ENCODE results near the gene CDHR5. TPM values are rescaled to one million over a fixed set of nuclear protein-coding genes. Genes with fewer than 3 reads are reported as not detected.

CDHR5 gene
- total RNA-seq, 1 donor from 2014 or later: 1.0 TPM

- H3K4me1 ChIP-seq (ENCODE audit: control insufficient read depth in 3 of 3, insufficient read depth in 3 of 3, low read length in 3 of 3): no peaks in the 10 kb centered on the region
- peaks cover 11 to 16% (median 14%) of the 10 kb centered on the region in 3 donors for H3K36me3 ChIP-seq (ENCODE audit: control insufficient read depth in 3 of 3, insufficient read depth in 3 of 3, low read length in 3 of 3)
- H3K27me3 ChIP-seq (ENCODE audit: control insufficient read depth in 3 of 3, insufficient read depth in 3 of 3, low read length in 3 of 3): no peaks in the 10 kb centered on the region
- H3K4me3 ChIP-seq (ENCODE audit: low read length in 3 of 3): no peak overlapping the region
- peaks cover 0 to 2% (median 0%) of the 10 kb centered on the region in 3 donors for H3K9me3 ChIP-seq (ENCODE audit: control insufficient read depth in 3 of 3, low read length in 3 of 3)
- H3K27ac ChIP-seq (ENCODE audit: low read depth, low read length): no peak overlapping the region
- H3K9ac ChIP-seq (ENCODE audit: low read depth in 1 of 3, low read length in 3 of 3): no peak overlapping the region
Observed at GRCh38 chr11:645536-645935, 20.8 kb upstream of the CDHR5 start.

GRCh38 chr11:643849-644738, 19.3 kb upstream of the CDHR5 start:
- Histone ChIP-seq H3K27ac (ENCODE audit: low read depth, low read length) (no peak overlapping the region), H3K27me3 (ENCODE audit: control insufficient read depth in 3 of 3, insufficient read depth in 3 of 3, low read length in 3 of 3) (peaks cover 0 to 2% (median 2%) of the 10 kb centered on the region in 3 donors), H3K9me3 (ENCODE audit: control insufficient read depth in 3 of 3, low read length in 3 of 3) (peaks cover 0 to 2% (median 0%) of the 10 kb centered on the region in 3 donors), H3K9ac (ENCODE audit: low read depth in 1 of 3, low read length in 3 of 3) (no peak overlapping the region), H3K36me3 (ENCODE audit: control insufficient read depth in 3 of 3, insufficient read depth in 3 of 3, low read length in 3 of 3) (peaks cover 11 to 14% (median 14%) of the 10 kb centered on the region in 3 donors), H3K4me3 (ENCODE audit: low read length in 3 of 3) (no peak overlapping the region), H3K4me1 (ENCODE audit: control insufficient read depth in 3 of 3, insufficient read depth in 3 of 3, low read length in 3 of 3) (peaks cover 0 to 4% (median 2%) of the 10 kb centered on the region in 3 donors)

GRCh38 chr11:643366-643765, 18.6 kb upstream of the CDHR5 start:
- Histone ChIP-seq H3K9ac (ENCODE audit: low read depth in 1 of 3, low read length in 3 of 3) (no peak overlapping the region), H3K27ac (ENCODE audit: low read depth, low read length) (no peak overlapping the region), H3K36me3 (ENCODE audit: control insufficient read depth in 3 of 3, insufficient read depth in 3 of 3, low read length in 3 of 3) (peaks cover 11 to 14% (median 14%) of the 10 kb centered on the region in 3 donors)

GRCh38 chr11:641806-642370, 17.1 kb upstream of the CDHR5 start:
- Histone ChIP-seq H3K4me1 (ENCODE audit: control insufficient read depth in 3 of 3, insufficient read depth in 3 of 3, low read length in 3 of 3) (peaks cover 3 to 11% (median 5%) of the 10 kb centered on the region in 3 donors), H3K27ac (ENCODE audit: low read depth, low read length) (no peak overlapping the region), H3K9me3 (ENCODE audit: control insufficient read depth in 3 of 3, low read length in 3 of 3) (peaks cover 0 to 2% (median 0%) of the 10 kb centered on the region in 3 donors), H3K9ac (ENCODE audit: low read depth in 1 of 3, low read length in 3 of 3) (no peak overlapping the region), H3K4me3 (ENCODE audit: low read length in 3 of 3) (no peak overlapping the region), H3K27me3 (ENCODE audit: control insufficient read depth in 3 of 3, insufficient read depth in 3 of 3, low read length in 3 of 3) (peaks cover 8 to 22% (median 21%) of the 10 kb centered on the region in 3 donors), H3K36me3 (ENCODE audit: control insufficient read depth in 3 of 3, insufficient read depth in 3 of 3, low read length in 3 of 3) (peaks cover 11 to 14% (median 14%) of the 10 kb centered on the region in 3 donors)

More at GRCh38 chr11:643366-643765, 18.6 kb upstream of the CDHR5 start:
- Histone ChIP-seq H3K9me3 (ENCODE audit: control insufficient read depth in 3 of 3, low read length in 3 of 3) (peaks cover 0 to 2% (median 0%) of the 10 kb centered on the region in 3 donors), H3K4me1 (ENCODE audit: control insufficient read depth in 3 of 3, insufficient read depth in 3 of 3, low read length in 3 of 3) (peaks cover 0 to 4% (median 3%) of the 10 kb centered on the region in 3 donors), H3K27me3 (ENCODE audit: control insufficient read depth in 3 of 3, insufficient read depth in 3 of 3, low read length in 3 of 3) (peaks cover 0 to 7% (median 7%) of the 10 kb centered on the region in 3 donors), H3K4me3 (ENCODE audit: low read length in 3 of 3) (no peak overlapping the region)

- peaks cover 18 to 32% (median 32%) of the 10 kb centered on the region in 3 donors for H3K27me3 ChIP-seq (ENCODE audit: control insufficient read depth in 3 of 3, insufficient read depth in 3 of 3, low read length in 3 of 3)
- H3K4me3 ChIP-seq (ENCODE audit: low read length in 3 of 3): no peak overlapping the region
- peaks cover 0 to 2% (median 0%) of the 10 kb centered on the region in 3 donors for H3K9me3 ChIP-seq (ENCODE audit: control insufficient read depth in 3 of 3, low read length in 3 of 3)
- H3K4me1 ChIP-seq (ENCODE audit: control insufficient read depth in 3 of 3, insufficient read depth in 3 of 3, low read length in 3 of 3): peaks cover 5 to 13% (median 6%) of the 10 kb centered on the region in 3 donors
- H3K36me3 ChIP-seq (ENCODE audit: control insufficient read depth in 3 of 3, insufficient read depth in 3 of 3, low read length in 3 of 3): peaks cover 11 to 14% (median 14%) of the 10 kb centered on the region in 3 donors
- no peak overlapping the region for H3K27ac ChIP-seq (ENCODE audit: low read depth, low read length)
- no peak overlapping the region for H3K9ac ChIP-seq (ENCODE audit: low read depth in 1 of 3, low read length in 3 of 3)
Observed at GRCh38 chr11:640021-640706, 15.4 kb upstream of the CDHR5 start.

- H3K27me3 ChIP-seq (ENCODE audit: control insufficient read depth in 3 of 3, insufficient read depth in 3 of 3, low read length in 3 of 3): peaks cover 18 to 32% (median 32%) of the 10 kb centered on the region in 3 donors
- H3K36me3 ChIP-seq (ENCODE audit: control insufficient read depth in 3 of 3, insufficient read depth in 3 of 3, low read length in 3 of 3): peaks cover 11 to 13% (median 12%) of the 10 kb centered on the region in 3 donors
- no peak overlapping the region for H3K4me3 ChIP-seq (ENCODE audit: low read length in 3 of 3)
- no peak overlapping the region for H3K27ac ChIP-seq (ENCODE audit: low read depth, low read length)
- no peak overlapping the region for H3K9ac ChIP-seq (ENCODE audit: low read depth in 1 of 3, low read length in 3 of 3)
- peaks cover 5 to 13% (median 6%) of the 10 kb centered on the region in 3 donors for H3K4me1 ChIP-seq (ENCODE audit: control insufficient read depth in 3 of 3, insufficient read depth in 3 of 3, low read length in 3 of 3)
- H3K9me3 ChIP-seq (ENCODE audit: control insufficient read depth in 3 of 3, low read length in 3 of 3): peaks cover 0 to 2% (median 0%) of the 10 kb centered on the region in 3 donors
Observed at GRCh38 chr11:639332-639955, 14.7 kb upstream of the CDHR5 start.

- Histone ChIP-seq H3K27me3 (ENCODE audit: control insufficient read depth in 3 of 3, insufficient read depth in 3 of 3, low read length in 3 of 3) (peaks cover 18 to 32% (median 32%) of the 10 kb centered on the region in 3 donors), H3K4me1 (ENCODE audit: control insufficient read depth in 3 of 3, insufficient read depth in 3 of 3, low read length in 3 of 3) (peaks cover 5 to 13% (median 6%) of the 10 kb centered on the region in 3 donors), H3K27ac (ENCODE audit: low read depth, low read length) (no peak overlapping the region), H3K4me3 (ENCODE audit: low read length in 3 of 3) (no peak overlapping the region), H3K36me3 (ENCODE audit: control insufficient read depth in 3 of 3, insufficient read depth in 3 of 3, low read length in 3 of 3) (peaks cover 6 to 10% (median 8%) of the 10 kb centered on the region in 3 donors), H3K9ac (ENCODE audit: low read depth in 1 of 3, low read length in 3 of 3) (no peak overlapping the region), H3K9me3 (ENCODE audit: control insufficient read depth in 3 of 3, low read length in 3 of 3) (peaks cover 0 to 2% (median 0%) of the 10 kb centered on the region in 3 donors)
Observed at GRCh38 chr11:638631-639331, 14.0 kb upstream of the CDHR5 start.

- Histone ChIP-seq H3K27ac (ENCODE audit: low read depth, low read length) (no peak overlapping the region), H3K4me3 (ENCODE audit: low read length in 3 of 3) (no peak overlapping the region), H3K27me3 (ENCODE audit: control insufficient read depth in 3 of 3, insufficient read depth in 3 of 3, low read length in 3 of 3) (peaks cover 18 to 32% (median 32%) of the 10 kb centered on the region in 3 donors), H3K36me3 (ENCODE audit: control insufficient read depth in 3 of 3, insufficient read depth in 3 of 3, low read length in 3 of 3) (peaks cover 3 to 4% (median 4%) of the 10 kb centered on the region in 3 donors), H3K9me3 (ENCODE audit: control insufficient read depth in 3 of 3, low read length in 3 of 3) (peaks cover 0 to 2% (median 0%) of the 10 kb centered on the region in 3 donors), H3K4me1 (ENCODE audit: control insufficient read depth in 3 of 3, insufficient read depth in 3 of 3, low read length in 3 of 3) (peaks cover 5 to 16% (median 9%) of the 10 kb centered on the region in 3 donors), H3K9ac (ENCODE audit: low read depth in 1 of 3, low read length in 3 of 3) (no peak overlapping the region)
Observed at GRCh38 chr11:637593-638521, 13.1 kb upstream of the CDHR5 start.

Data from skeletal muscle tissue (tissue), 4 donors.